HG03442 (cell line): ENCODE data around the gene MPPED2.

ENCODE experiments used
- ATAC-seq: cut with Tn5 transposase; IDR thresholded peaks from one replicate; pipeline ENCODE4 v1.9.1; 2021; ENCODE audit warnings: mild to moderate bottlenecking, moderate library complexity; ENCODE audit not compliant: unreplicated experiment

The MPPED2 gene

GRCh38 chr11:30586251-30587144 lies at the start of gene MPPED2:
Gene MPPED2 (minus strand): TSS chr11:30586353. CDS start chr11:30580373, 5,980 bp downstream.
- ATAC-seq, result peak; percentile 96

DNA sequence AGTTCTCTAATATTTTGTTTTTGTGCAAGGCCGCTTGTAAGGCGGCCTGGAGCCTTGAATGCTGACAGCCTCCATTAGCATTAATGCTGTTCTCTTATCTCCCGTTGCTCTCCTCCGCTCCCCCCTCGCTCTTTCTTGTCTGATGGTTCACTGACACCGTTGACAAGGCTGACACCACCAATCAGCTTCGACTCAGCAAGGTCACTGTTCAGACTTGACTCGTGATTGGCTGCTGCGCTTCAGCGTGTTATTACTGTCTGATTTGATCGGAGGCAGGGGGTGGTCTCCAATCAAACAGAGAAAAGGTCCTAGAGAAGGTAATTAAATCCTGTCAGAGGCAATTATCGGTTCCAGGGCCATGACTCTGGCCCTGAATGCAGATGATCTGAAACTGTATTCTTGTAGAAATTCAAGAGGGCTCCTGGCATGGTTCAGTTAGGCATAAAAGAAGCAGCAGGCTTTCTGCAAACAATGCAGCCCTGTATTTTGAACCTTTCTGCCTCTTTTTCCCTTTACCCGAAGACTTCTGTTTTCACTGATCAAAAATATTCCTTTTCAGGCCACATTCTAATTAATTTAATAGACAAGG lies 49.3 kb upstream of the MPPED2 start:
- ATAC-seq, result no peak

DNA sequence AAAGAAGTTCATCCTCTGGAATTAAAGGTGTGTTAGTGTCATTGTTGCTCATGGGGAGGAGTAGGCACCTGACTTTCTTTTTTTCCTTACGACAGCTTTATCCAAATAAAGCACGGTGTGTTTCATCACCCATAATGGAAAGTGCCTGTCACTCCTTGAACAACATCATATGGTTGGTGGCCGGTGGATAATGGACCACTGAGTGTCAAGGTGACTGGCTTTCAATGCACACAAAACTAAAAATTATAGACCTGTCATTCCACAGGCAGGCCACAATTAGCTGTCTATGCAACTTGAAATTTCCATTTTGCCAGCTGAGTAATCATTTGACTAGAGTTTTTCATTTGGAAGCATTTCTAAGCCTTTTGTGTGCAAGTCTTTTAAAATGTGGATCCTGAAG lies 45.0 kb upstream of the MPPED2 start:
- ATAC-seq, result no peak

GRCh38 chr11:30619767-30620166 lies 33.6 kb upstream of the MPPED2 start:
- no peak for ATAC-seq

- ATAC-seq, result no peak
Observed at GRCh38 chr11:30617762-30618161, 31.6 kb upstream of the MPPED2 start.

- no peak for ATAC-seq
Observed at GRCh38 chr11:30610628-30611027, 24.5 kb upstream of the MPPED2 start.

- ATAC-seq, result no peak
Observed at GRCh38 chr11:30608534-30608933, 22.4 kb upstream of the MPPED2 start.

- peak; percentile 84 for ATAC-seq
Observed at GRCh38 chr11:30605036-30605605, 19.0 kb upstream of the MPPED2 start.

DNA sequence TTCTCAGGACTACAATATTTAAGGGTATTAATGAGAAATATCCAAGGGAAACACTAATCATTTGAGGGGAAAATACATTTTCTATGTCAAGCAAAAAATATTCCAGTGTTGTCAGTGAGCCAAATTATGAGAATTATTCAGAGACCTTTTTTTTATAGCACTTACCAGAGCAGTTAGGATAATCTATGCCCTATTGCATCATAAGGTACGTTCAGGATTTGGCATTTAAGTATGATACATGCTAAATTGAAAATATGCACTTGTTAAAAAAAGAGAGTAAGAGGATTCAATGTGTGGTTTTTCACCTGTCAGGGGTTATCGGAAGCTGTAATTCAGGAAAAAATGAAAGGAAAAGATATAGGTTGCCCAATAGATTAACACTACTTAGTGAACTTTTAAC lies 17.2 kb upstream of the MPPED2 start:
- no peak for ATAC-seq

- ATAC-seq, result no peak
Observed at GRCh38 chr11:30596832-30597231, 10.7 kb upstream of the MPPED2 start.

GRCh38 chr11:30595934-30596333 lies 9.8 kb upstream of the MPPED2 start:
- ATAC-seq, result no peak

GRCh38 chr11:30594646-30595411 lies 8.7 kb upstream of the MPPED2 start:
- ATAC-seq, result no peak

DNA sequence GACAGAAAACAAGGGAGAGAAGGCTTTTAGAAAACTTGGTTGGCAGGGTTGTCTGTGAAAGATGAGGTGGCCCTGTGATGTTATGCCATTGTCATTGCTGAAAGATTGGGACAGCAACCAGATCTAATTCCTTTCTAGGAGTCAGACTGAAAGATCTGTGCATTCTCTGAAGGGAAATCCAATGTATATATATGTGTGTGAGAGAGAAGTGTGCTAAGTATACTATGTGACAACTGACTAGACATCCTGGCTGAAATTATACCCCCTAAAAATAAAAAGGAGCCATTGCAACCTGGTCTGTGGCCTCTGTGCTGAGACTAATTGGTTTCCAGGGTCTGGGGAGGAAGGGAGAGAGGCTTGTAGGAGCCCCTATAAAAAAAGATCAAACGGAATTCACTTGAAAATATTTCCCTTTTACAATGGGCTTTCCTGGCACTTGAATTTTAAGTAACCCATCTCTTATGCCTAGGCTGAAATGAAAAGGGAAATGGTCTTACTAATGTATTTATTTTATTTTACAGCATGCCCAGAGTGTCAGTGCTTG lies 1.2 kb upstream of the MPPED2 start:
- ATAC-seq, result no peak

DNA sequence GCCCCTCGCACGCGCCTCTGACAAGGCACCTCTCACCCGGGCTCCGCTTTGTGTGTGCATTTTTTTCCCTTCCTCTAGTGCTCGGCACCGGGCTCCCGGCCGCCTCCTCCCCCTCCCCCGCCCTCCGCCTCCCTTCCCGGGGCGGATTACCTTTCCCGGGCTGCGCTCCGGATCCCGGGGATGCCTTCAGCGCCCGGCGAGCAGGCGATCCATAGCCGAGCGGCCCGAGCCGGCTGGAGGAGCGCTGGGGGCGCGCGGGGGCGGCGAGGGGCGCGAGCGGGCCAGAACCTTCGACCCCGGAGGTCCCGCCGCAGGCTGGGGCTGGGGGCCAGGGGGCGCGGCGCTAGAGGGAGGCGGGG lies 282 bp downstream of the MPPED2 start:
- peak; percentile 15 for ATAC-seq

DNA sequence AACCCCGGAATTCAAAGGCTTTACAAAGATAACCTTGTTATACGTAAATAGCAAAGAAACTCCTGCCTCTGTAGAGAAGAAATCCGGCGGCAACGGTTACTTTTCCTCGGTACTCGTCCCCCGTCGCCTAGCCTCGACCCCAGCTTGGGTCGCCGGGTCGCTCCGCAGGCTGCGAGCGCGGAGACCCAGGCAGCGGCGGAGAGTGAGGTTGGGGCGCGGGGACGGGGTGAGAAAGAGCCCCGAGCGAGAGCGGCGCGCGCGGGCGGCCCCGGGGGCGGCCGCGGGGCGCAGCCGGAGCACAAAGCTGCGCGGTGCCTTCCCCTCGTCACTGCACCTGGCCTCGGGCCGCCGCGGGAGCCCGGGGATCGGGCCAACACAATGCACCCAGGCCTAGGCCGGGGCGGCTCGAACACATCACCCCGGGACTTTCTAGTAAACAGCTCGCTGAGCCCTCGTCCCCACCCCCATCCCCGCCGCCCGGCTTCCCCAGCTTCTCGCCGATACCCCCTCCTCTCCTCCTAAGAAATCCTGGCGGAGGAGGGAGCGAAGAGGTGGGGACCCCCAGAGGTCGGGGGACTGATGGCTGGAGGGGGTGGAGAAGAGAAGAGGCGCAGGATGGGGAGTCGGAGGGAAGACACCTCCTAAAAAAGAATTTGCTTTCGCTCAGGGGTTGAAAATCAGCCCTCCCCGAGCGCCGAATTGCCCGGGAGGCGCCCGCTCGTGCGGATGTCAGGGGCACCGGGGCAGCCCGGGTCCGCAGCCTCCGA lies 845 bp downstream of the MPPED2 start:
- peak; percentile 21 for ATAC-seq

- no peak for ATAC-seq
Observed at GRCh38 chr11:30583476-30584280, 2.5 kb downstream of the MPPED2 start.

DNA sequence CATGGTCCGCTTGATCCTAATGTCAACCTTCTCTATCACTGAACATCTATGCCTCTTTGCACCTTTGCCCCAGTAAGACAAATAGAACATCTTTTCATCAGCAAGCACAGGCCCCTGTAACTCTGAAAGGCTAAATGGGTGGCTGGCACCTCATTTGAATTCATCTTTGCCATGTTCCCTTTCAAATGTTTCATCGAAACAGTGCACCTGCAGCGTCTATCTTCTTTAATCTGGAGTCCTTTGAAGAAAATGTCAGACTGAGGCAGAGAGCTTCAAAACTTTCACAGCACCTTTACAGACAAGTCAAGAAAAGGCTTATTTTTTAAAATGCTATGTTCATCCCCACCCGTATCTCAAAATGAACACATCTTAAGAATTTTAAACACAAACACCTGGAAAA lies 3.4 kb downstream of the MPPED2 start:
- no peak for ATAC-seq

DNA sequence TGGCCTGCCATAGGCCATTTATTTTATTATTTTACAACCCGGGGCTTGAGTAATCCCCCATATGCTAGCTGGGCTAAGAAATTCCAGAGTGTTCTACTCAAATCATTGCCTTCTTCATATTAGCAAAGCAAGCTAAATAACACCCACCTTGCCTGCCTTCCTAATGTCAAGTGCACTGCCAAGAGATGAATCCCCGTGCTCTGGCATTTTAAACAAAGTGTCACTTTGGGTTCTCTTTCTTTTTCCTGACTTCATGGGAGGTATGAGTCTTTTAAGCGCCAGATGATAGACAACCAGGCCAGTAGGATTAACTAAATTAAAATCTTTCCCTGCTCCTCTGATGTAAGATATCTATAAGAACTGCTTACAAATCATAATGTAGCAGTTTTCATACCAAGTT lies 4.5 kb downstream of the MPPED2 start:
- ATAC-seq, result no peak

DNA sequence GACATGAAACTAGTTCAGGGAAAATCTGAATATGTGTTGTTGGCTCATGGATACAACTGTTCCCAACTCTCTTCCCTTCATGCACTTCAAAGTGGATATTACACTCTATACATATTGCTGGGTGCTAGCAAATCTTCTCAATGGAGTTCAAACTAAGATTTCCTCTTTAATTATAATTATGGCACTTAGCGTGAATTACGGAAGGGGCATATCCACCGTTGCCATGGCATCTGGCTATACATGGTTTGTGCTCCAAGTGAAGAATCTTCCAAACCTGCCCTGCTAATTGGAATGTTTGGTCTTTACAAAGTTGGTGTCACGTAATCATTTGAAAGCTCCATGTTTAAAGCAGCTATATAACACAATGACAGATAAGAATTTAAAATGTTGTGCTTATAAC lies 5.6 kb downstream of the MPPED2 start:
- ATAC-seq, result no peak
